WTC11 (cell line): ENCODE data around the gene FGFR2.

Experiments
- ATF3 ChIP-seq: sonication (generic); formaldehyde crosslinking; conservative IDR thresholded peaks from 2 replicates; pipeline ENCODE4 v1.8.1; 2022; ENCODE audit warnings: mild to moderate bottlenecking, missing genetic modification reagents
- CREB1 ChIP-seq: sonication (generic); formaldehyde crosslinking; IDR thresholded peaks from 2 replicates; pipeline ENCODE4 v1.8.0; 2023; ENCODE audit warnings: mild to moderate bottlenecking, missing genetic modification reagents
- CREM ChIP-seq: sonication (generic); formaldehyde crosslinking; IDR thresholded peaks from 2 replicates; pipeline ENCODE4 v1.8.1; 2022; ENCODE audit warnings: mild to moderate bottlenecking, missing genetic modification reagents, moderate library complexity
- CTCF ChIP-seq: fragments of 200-600 bp; IDR thresholded peaks from 2 replicates; pipeline ENCODE4 v1.8.0; 2022; ENCODE audit warnings: antibody characterized with exemption
- E2F5 ChIP-seq: sonication (generic); formaldehyde crosslinking; IDR thresholded peaks from 2 replicates; pipeline ENCODE4 v1.8.1; 2022; ENCODE audit warnings: mild to moderate bottlenecking, moderate library complexity, missing genetic modification reagents
- ELF4 ChIP-seq: sonication (generic); formaldehyde crosslinking; IDR thresholded peaks from 2 replicates; pipeline ENCODE4 v1.8.1; 2022; ENCODE audit warnings: low read depth, mild to moderate bottlenecking, moderate library complexity, missing genetic modification reagents
- IRF1 ChIP-seq: sonication (generic); formaldehyde crosslinking; IDR thresholded peaks from 2 replicates; pipeline ENCODE4 v1.8.0; 2023; ENCODE audit warnings: missing genetic modification reagents
- JUN ChIP-seq: sonication (generic); formaldehyde crosslinking; IDR thresholded peaks from 2 replicates; pipeline ENCODE4 v1.8.0; 2023; ENCODE audit warnings: mild to moderate bottlenecking, missing genetic modification reagents
- MYBL2 ChIP-seq: sonication (generic); formaldehyde crosslinking; IDR thresholded peaks from 2 replicates; pipeline ENCODE4 v1.8.1; 2023; ENCODE audit warnings: mild to moderate bottlenecking, moderate library complexity, missing genetic modification reagents
- NFE2L1 ChIP-seq: sonication (generic); formaldehyde crosslinking; IDR thresholded peaks from 2 replicates; pipeline ENCODE4 v1.8.1; 2023; ENCODE audit warnings: missing genetic modification reagents
- SMAD3 ChIP-seq: sonication (generic); formaldehyde crosslinking; IDR thresholded peaks from 2 replicates; pipeline ENCODE4 v1.8.0; 2022; ENCODE audit warnings: missing genetic modification reagents, mild to moderate bottlenecking, borderline replicate concordance
- TEAD4 ChIP-seq: sonication (generic); formaldehyde crosslinking; IDR thresholded peaks from 2 replicates; pipeline ENCODE4 v1.8.0; 2022; ENCODE audit warnings: mild to moderate bottlenecking, missing genetic modification reagents
- TP53 ChIP-seq: sonication (generic); formaldehyde crosslinking; IDR thresholded peaks from 2 replicates; pipeline ENCODE4 v1.8.1; 2023; ENCODE audit warnings: mild to moderate bottlenecking, missing genetic modification reagents

- TF ChIP-seq CREB1, result no peak
- TF ChIP-seq CTCF, result no peak
- no peak for TF ChIP-seq IRF1 (CRISPR knock-in tag)
- no peak for TF ChIP-seq TEAD4 (CRISPR knock-in tag)
- no peak for TF ChIP-seq NFE2L1 (CRISPR knock-in tag)
- TF ChIP-seq ELF4 (CRISPR knock-in tag), result no peak
- TF ChIP-seq ATF3, result no peak
- TF ChIP-seq SMAD3 (CRISPR knock-in tag), result no peak
- no peak for TF ChIP-seq E2F5 (CRISPR knock-in tag)
- TF ChIP-seq TP53 (CRISPR knock-in tag), result no peak
- TF ChIP-seq CREM (CRISPR knock-in tag), result no peak
- no peak for TF ChIP-seq JUN (CRISPR knock-in tag)
- TF ChIP-seq MYBL2 (CRISPR knock-in tag), result no peak
These were observed 15.0 kb downstream of the FGFR2 start for GRCh38 chr10:121583258-121583657.
